ENCODE results near the gene KCNN1.
"Not testable (repeated sequence)": the region's sequence is repeated elsewhere in the genome, so short reads cannot be mapped to it uniquely, and the experiment has no call there.

The KCNN1 gene

GRCh38 chr19:18000480-18000914 lies 33.6 kb downstream of the KCNN1 start:
- no peak for TF ChIP-seq CTCF (IDR thresholded peaks at IDR 0.05; ENCODE audit: extremely low read depth, missing control alignments)
- no peak for DNase-seq (ENCODE audit: low spot score)

GRCh38 chr19:18000915-18001776 lies 34.2 kb downstream of the KCNN1 start:
- TF ChIP-seq CTCF (IDR thresholded peaks at IDR 0.05; ENCODE audit: extremely low read depth, missing control alignments): no peak
- DNase-seq (ENCODE audit: low spot score): peak; percentile 95

GRCh38 chr19:18001777-18002345 lies 35.0 kb downstream of the KCNN1 start:
- DNase-seq (ENCODE audit: low spot score): no peak
- no peak for TF ChIP-seq CTCF (IDR thresholded peaks at IDR 0.05; ENCODE audit: extremely low read depth, missing control alignments)

GRCh38 chr19:18002347-18002850 lies 35.5 kb downstream of the KCNN1 start:
- TF ChIP-seq CTCF (IDR thresholded peaks at IDR 0.05; ENCODE audit: extremely low read depth, missing control alignments): no peak
- DNase-seq (ENCODE audit: low spot score): no peak

- DNase-seq (ENCODE audit: low spot score): not testable (repeated sequence)
Observed at GRCh38 chr19:18005750-18006149, 38.8 kb downstream of the KCNN1 start.

- peak; percentile 91 for DNase-seq (ENCODE audit: low spot score)
- peak; percentile 97 for TF ChIP-seq CTCF (IDR thresholded peaks at IDR 0.05; ENCODE audit: extremely low read depth, missing control alignments)
Observed at GRCh38 chr19:18007044-18007916, 40.4 kb downstream of the KCNN1 start.

GRCh38 chr19:18007917-18008673 lies 41.2 kb downstream of the KCNN1 start, which contains the start of gene ARRDC2:
Gene ARRDC2 (plus strand): TSS chr19:18008170. CDS start chr19:18008311, 141 bp downstream.
- peak; percentile 99 for DNase-seq (ENCODE audit: low spot score)
- TF ChIP-seq CTCF (IDR thresholded peaks at IDR 0.05; ENCODE audit: extremely low read depth, missing control alignments): no peak

Measured in GM20000 (cell line).